22Rv1 (cell line): Measurements from ENCODE around the gene DCUN1D4.

Experiments
- H3K27ac ChIP-seq: fragments of 450-650 bp; 2 replicates; pipeline ENCODE4 v1.5.1; 2017
- CTCF ChIP-seq: fragments of 450-650 bp; IDR thresholded peaks from 2 replicates; pipeline ENCODE4 v1.5.1; 2017; ENCODE audit warnings: mild to moderate bottlenecking
- ZFX ChIP-seq: fragments of 450-650 bp; IDR thresholded peaks from 2 replicates; pipeline ENCODE4 v1.6.1; 2017; ENCODE audit warnings: antibody characterized with exemption, borderline replicate concordance

DCUN1D4 gene

DNA sequence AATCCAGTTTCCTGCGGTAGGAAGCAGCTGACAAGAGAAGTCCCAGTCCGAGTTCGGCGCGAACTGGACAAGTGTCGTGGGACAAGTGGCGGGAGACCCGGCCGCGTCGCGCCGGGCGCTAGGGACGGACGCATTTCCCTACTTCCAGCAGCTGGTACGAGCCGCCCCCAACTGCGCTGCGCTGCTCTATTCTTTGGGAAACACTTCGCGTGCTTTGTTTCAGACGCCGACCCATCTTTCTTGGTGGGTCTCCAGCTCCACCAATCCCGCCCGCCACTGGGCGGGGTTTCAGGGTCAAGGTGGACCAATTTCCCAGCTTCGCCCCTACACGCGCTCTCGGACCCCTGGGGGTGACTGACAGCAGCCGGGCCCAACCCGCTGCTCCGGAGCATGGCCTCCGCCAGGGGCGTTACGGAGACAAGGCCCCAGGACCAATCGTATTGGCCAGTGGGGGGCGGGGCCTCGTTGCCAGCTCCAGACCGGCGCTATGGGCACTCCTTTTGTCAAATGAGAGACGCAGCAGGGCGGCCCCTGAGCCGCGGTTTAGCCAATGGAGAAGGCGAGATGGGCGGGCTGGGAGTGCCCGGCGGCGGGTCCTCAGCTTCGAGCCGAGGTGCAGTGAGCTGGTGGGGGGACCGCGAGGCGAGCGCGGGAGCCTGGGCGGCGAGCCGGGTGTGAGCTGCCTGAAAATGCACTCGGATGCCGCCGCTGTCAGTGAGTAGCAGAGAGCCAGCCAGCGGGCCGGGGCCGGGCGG lies at the start of gene DCUN1D4:
TSS of gene DCUN1D4 (plus strand) at position 600 of the 755 bp plus-strand sequence. CDS start at position 690, 90 bp downstream.
- peak within 1 kb of the TSS; percentile 96 for H3K27ac ChIP-seq
- TF ChIP-seq CTCF, result peak; percentile 29
- TF ChIP-seq ZFX, result no peak

- no peak overlapping the region for H3K27ac ChIP-seq
- TF ChIP-seq CTCF (no peak), ZFX (no peak)
These were observed 22.3 kb upstream of the DCUN1D4 start for GRCh38 chr4:51820443-51821234.

- TF ChIP-seq ZFX (no peak), CTCF (no peak)
These were observed 17.6 kb upstream of the DCUN1D4 start for GRCh38 chr4:51825341-51825740.

GRCh38 chr4:51830156-51830720 lies 12.7 kb upstream of the DCUN1D4 start:
- TF ChIP-seq CTCF (no peak), ZFX (no peak)
- H3K27ac ChIP-seq, result no peak overlapping the region

More at GRCh38 chr4:51825341-51825740, 17.6 kb upstream of the DCUN1D4 start:
- H3K27ac ChIP-seq, result no peak overlapping the region

DNA sequence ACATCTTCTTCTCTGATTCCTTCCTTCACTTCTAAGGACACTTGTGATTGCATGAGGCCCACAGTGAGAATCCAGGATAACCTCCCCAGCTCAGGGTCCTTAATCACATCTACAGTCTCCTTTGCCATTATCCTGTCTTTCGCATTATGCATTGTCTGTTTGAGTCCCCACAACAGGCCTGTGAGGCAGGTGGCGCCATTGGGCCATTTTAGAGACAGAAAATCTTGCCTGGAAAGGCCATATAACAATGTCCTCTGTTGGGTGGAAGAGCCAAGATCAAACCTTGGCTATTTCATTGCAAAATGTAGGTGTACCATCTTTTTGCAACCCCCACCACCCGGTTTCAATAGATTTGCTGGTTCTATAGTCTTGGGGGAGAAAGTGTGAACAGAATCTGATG lies 11.8 kb upstream of the DCUN1D4 start:
- TF ChIP-seq CTCF (peak; percentile 73), ZFX (no peak)
- H3K27ac ChIP-seq, result no peak overlapping the region

DNA sequence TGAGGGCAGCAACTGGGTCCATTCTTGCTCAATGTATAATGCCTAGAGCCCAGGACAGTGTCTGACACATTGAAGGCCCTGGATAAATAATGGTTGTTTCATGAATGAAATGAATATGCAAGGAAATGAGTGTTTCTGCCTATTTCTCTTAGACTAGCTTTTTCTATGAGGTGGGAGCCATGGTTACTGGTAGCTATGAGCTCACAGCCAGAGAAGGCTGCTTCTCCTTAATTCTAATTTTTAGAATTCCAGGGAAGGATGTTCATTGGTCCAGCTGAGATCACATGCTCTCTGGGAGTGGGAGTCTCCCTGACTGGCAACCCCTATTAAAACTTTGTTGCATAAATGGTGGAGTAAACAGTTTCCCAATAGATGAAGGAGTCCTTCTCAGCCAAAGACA lies 9.7 kb upstream of the DCUN1D4 start:
- H3K27ac ChIP-seq, result no peak overlapping the region

More for the DNA sequence above, 9.7 kb upstream of the DCUN1D4 start:
- no peak for TF ChIP-seq CTCF
- no peak for TF ChIP-seq ZFX
